ENCODE data around the gene RNF213. TPM values are rescaled to one million over a fixed set of nuclear protein-coding genes. Genes with fewer than 3 reads are reported as not detected.

The RNF213 gene
- total RNA-seq, 6 experiments from 2014 or later, result 59.1 to 87.7 (median 73.0) TPM

GRCh38 chr17:80317706-80317980 lies 57.0 kb downstream of the RNF213 start:
- no peak for DNase-seq
- Histone ChIP-seq H3K36me3 (peaks cover 0 to 45% (median 28%) of the 10 kb centered on the region in 4 donors), H3K4me3 (no peak overlapping the region), H3K27ac (no peak overlapping the region), H3K4me1 (no peaks in the 10 kb centered on the region), H3K9me3 (no peaks in the 10 kb centered on the region), H3K27me3 (no peaks in the 10 kb centered on the region)
- intact Hi-C loops (cut with DNase I), result no loop called here
- ATAC-seq, result no peak
- no peak for TF ChIP-seq POLR2A (IDR thresholded peaks at IDR 0.05)
- TF ChIP-seq, protein P1, sequence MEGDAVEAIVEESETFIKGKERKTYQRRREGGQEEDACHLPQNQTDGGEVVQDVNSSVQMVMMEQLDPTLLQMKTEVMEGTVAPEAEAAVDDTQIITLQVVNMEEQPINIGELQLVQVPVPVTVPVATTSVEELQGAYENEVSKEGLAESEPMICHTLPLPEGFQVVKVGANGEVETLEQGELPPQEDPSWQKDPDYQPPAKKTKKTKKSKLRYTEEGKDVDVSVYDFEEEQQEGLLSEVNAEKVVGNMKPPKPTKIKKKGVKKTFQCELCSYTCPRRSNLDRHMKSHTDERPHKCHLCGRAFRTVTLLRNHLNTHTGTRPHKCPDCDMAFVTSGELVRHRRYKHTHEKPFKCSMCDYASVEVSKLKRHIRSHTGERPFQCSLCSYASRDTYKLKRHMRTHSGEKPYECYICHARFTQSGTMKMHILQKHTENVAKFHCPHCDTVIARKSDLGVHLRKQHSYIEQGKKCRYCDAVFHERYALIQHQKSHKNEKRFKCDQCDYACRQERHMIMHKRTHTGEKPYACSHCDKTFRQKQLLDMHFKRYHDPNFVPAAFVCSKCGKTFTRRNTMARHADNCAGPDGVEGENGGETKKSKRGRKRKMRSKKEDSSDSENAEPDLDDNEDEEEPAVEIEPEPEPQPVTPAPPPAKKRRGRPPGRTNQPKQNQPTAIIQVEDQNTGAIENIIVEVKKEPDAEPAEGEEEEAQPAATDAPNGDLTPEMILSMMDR (IDR thresholded peaks at IDR 0.05), result no peak
- 79% methylated on average over 3 of the region's 5 CpGs for WGBS (ENCODE audit: insufficient coverage, low coverage, low lambda C conversion rate, missing lambda C conversion rate)

DNA sequence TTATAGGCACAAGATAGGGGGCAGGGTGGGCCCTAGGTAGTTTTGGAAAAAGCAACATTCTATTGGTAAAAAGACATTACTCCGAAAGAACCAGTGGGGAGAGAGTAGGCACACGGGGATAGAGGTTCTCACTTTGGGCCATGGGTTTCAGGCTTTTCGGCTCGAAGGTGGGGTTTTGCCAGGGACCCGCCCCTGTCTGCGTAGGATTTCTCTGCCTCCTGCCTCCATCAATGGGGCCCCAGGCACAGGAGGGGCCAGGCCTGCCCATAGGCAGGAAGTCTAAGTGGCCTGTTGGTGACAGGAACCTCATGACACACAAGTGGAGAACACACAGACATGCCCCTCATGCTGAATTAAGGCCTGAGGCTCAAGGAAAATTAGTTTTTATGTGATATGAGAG lies 57.5 kb downstream of the RNF213 start:
- WGBS (ENCODE audit: insufficient coverage, low coverage, low lambda C conversion rate, missing lambda C conversion rate), result 95% methylated on average over 4 of the region's 6 CpGs
- Histone ChIP-seq H3K36me3 (peaks cover 0 to 40% (median 25%) of the 10 kb centered on the region in 4 donors), H3K4me3 (no peak overlapping the region), H3K4me1 (no peaks in the 10 kb centered on the region), H3K9me3 (no peaks in the 10 kb centered on the region), H3K27me3 (no peaks in the 10 kb centered on the region), H3K27ac (no peak overlapping the region)
- DNase-seq, result no peak
- TF ChIP-seq POLR2A (IDR thresholded peaks at IDR 0.05), result no peak
- TF ChIP-seq, protein P1 (IDR thresholded peaks at IDR 0.05), result no peak
- no peak for ATAC-seq
- intact Hi-C loops (cut with DNase I), result no loop called here

GRCh38 chr17:80319262-80319998 lies 58.8 kb downstream of the RNF213 start:
- H3K9me3 ChIP-seq, result no peaks in the 10 kb centered on the region

DNA sequence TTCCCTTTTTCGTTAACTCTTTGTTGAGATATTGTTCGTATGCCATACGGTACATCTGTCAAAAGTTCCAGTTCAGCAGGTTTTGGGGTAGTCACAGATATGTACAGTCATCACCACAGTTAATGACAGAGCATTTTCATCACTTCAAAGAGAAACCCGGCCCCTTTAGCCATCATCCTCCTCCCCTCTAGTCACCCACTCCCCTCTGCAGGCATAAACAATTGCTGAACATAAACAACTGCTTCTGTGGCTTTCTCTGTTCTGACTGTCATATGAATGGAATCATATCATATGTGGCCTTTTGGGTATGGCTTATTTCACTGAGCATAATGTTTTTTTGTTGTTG lies 59.3 kb downstream of the RNF213 start:
- H3K4me1 ChIP-seq, result no peaks in the 10 kb centered on the region
- intact Hi-C loops (cut with DNase I), result no loop called here
- H3K9me3 ChIP-seq, result no peaks in the 10 kb centered on the region
- TF ChIP-seq, protein P1 (IDR thresholded peaks at IDR 0.05), result no peak
- TF ChIP-seq POLR2A (IDR thresholded peaks at IDR 0.05), result no peak
- H3K27ac ChIP-seq, result no peak overlapping the region
- WGBS (ENCODE audit: insufficient coverage, low coverage, low lambda C conversion rate, missing lambda C conversion rate), result 88% methylated on average over 4 of the region's 4 CpGs
- DNase-seq, result no peak
- ATAC-seq, result no peak
- no peak overlapping the region for H3K4me3 ChIP-seq
- peaks cover 0 to 44% (median 29%) of the 10 kb centered on the region in 4 donors for H3K36me3 ChIP-seq
- H3K27me3 ChIP-seq, result no peaks in the 10 kb centered on the region

More at GRCh38 chr17:80319262-80319998, 58.8 kb downstream of the RNF213 start:
- Histone ChIP-seq H3K27me3 (no peaks in the 10 kb centered on the region), H3K36me3 (peaks cover 0 to 39% (median 29%) of the 10 kb centered on the region in 4 donors), H3K27ac (no peak overlapping the region), H3K4me3 (no peak overlapping the region), H3K4me1 (no peaks in the 10 kb centered on the region)
- DNase-seq, result no peak
- TF ChIP-seq, protein P1 (IDR thresholded peaks at IDR 0.05), result no peak
- no peak for TF ChIP-seq POLR2A (IDR thresholded peaks at IDR 0.05)
- intact Hi-C loops (cut with DNase I), result no loop called here
- 79% methylated on average over 8 of the region's 22 CpGs for WGBS (ENCODE audit: insufficient coverage, low coverage, low lambda C conversion rate, missing lambda C conversion rate)
- peak in 1 of 4 donors; percentile 19 for ATAC-seq
